OCI-LY7 (cell line): ENCODE measurements around the gene CHCHD6.

Experiments used
- CTCF ChIP-seq: fragments of 200-600 bp; sonication (generic); conservative IDR thresholded peaks from 2 replicates; pipeline ENCODE4 v1.5.1; 2014; ENCODE audit warnings: mild to moderate bottlenecking, antibody characterized with exemption, low read length, moderate library complexity, mixed read lengths
- EZH2phosphoT487 ChIP-seq: fragments of 200-600 bp; sonication (generic); IDR thresholded peaks from 2 replicates; pipeline ENCODE4 v1.6.1; 2018; ENCODE audit warnings: low read depth, borderline replicate concordance, mild to moderate bottlenecking, mixed run types, antibody characterized with exemption, low read length, moderate library complexity, mixed read lengths

- no peak for TF ChIP-seq CTCF
- TF ChIP-seq EZH2phosphoT487 = no peak
Observed at GRCh38 chr3:126969586-126969985, 265.5 kb downstream of the CHCHD6 start.
